GM18868 (cell line): ENCODE measurements around the gene TIMM13.

ENCODE experiments used
- ATAC-seq: cut with Tn5 transposase; IDR thresholded peaks from one replicate; pipeline ENCODE4 v1.9.1; 2021; ENCODE audit warnings: mild to moderate bottlenecking, moderate library complexity; ENCODE audit not compliant: unreplicated experiment

TIMM13 gene

GRCh38 chr19:2387367-2388288 is 39.8 kb downstream of the TIMM13 start:
- no peak for ATAC-seq

DNA sequence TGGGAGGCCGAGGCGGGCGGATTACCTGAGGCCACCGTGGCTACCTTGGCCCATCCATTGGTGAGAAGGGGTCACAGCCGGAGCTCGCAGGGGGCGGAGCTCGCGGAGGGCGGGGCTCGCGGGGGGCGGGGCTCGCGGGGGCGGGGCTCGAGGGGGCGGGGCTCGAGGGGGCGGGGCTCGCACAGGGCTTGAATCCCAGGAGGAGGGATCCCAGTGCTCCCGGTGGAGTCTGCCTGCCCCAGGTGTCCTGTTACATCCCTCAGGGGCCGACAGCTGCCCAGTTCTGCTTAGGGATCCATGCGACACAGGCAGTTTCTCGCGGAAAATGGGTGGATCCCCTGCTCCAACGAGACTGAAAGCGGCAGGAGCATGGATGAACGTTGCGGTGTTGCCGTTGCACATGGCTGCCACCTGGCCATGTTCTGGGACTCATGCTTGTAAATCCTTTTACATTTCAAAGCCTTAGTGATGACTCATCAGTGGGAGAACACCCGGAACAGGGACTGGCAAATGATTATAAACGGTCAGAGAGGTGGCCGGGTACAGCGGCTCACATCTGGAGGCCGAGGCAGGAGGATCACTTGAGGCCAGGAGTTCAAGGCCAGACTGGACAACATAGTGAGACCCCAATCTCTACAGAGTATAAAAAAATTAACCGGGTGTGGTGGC is 42.2 kb downstream of the TIMM13 start:
- ATAC-seq: no peak

GRCh38 chr19:2382530-2383222 is 44.7 kb downstream of the TIMM13 start:
- no peak for ATAC-seq

- no peak for ATAC-seq
Observed at GRCh38 chr19:2381148-2381820, 46.1 kb downstream of the TIMM13 start.

DNA sequence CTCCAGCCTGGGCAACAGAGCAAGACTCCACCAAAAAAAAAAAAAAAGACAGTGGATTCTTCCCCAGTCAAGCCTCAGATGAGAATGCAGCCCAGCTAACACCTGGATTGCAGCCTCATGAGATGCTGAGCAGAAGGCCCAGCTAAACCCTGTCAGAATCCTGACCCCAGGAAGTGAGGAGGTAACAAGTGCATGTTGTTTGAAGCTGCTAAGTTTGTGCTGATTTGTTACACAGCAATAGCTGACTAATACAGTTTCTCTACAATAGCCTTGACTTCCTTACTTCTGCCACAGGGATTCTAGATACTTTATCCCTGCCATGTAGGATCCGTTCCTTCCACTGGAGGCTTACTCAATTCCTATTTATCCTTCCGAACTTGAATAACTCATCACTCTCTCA is 46.8 kb downstream of the TIMM13 start:
- no peak for ATAC-seq

- no peak for ATAC-seq
Observed at GRCh38 chr19:2376784-2377519, 50.4 kb downstream of the TIMM13 start.
